ENCODE data around the gene HOXA2. TPM values are rescaled to one million over a fixed set of nuclear protein-coding genes. Genes with fewer than 3 reads are reported as not detected.

Gene HOXA2
- total RNA-seq, 1 donor from 2014 or later: 0.82 TPM

GRCh38 chr7:27112955-27113949, 10.8 kb upstream of the HOXA2 start:
- DNase-seq (ENCODE audit: extremely low read depth, low read depth, low spot score): no peak

DNA sequence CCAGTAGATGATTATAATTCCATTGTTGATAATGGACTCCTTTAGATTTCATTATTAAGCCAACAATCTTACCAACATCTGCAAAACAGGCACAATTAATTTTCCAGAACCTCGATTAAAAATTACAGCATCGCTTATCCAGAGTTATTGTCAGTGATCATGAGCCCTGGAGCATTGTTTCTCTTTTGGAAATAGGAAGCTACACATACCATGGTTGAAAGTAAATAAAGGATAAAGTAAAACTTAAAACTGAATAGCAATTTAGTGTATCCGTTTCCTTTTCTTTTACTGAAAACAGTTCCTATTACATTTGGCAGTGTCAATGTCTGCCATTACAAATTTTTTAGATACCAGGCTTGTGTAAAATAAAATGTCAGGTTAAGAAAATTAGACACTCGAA, 9.9 kb upstream of the HOXA2 start:
- DNase-seq (ENCODE audit: extremely low read depth, low read depth, low spot score): no peak

GRCh38 chr7:27111751-27112277, 9.3 kb upstream of the HOXA2 start:
- DNase-seq (ENCODE audit: extremely low read depth, low read depth, low spot score): no peak

DNA sequence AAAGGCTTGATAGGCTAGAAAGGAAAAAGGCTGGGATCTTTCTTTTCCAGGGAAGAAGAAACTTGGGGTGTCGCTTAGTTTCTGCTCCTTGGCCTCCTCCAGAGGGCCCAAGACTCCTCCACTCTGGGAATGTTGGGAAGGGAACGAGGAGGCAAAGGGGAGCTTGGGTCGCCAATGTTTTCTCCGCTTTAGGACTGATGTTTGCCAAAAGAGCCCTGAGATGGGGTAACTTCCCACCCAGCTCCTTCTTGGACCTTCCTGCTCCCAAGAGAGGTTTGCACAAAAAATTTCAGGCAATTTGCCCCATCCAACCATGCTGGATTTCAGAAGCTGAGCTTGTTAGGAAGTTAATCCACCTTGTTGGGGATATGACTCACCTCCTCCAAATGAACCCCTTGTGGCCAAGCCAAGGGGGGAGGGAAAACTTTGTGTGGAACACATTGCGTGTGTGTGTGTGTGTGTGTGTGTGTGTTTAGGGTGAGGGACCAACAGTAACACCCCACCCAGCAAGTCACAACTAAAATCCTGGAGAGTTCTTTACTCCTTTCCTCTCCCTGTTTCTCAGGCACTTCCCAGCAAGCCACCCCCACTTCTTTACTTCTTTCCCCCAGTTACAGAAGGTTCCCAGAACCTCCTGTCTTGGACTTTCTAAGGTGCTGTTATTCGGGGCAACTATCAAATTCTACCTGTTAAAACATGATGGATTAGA, 8.7 kb upstream of the HOXA2 start:
- no peak for DNase-seq (ENCODE audit: extremely low read depth, low read depth, low spot score)

- DNase-seq (ENCODE audit: extremely low read depth, low read depth, low spot score): no peak
Measured at GRCh38 chr7:27110186-27111031, 7.9 kb upstream of the HOXA2 start.

- DNase-seq (ENCODE audit: extremely low read depth, low read depth, low spot score): no peak
Measured at GRCh38 chr7:27109466-27110185, 7.1 kb upstream of the HOXA2 start.

GRCh38 chr7:27108390-27109127, 6.1 kb upstream of the HOXA2 start:
- no peak for DNase-seq (ENCODE audit: extremely low read depth, low read depth, low spot score)

DNA sequence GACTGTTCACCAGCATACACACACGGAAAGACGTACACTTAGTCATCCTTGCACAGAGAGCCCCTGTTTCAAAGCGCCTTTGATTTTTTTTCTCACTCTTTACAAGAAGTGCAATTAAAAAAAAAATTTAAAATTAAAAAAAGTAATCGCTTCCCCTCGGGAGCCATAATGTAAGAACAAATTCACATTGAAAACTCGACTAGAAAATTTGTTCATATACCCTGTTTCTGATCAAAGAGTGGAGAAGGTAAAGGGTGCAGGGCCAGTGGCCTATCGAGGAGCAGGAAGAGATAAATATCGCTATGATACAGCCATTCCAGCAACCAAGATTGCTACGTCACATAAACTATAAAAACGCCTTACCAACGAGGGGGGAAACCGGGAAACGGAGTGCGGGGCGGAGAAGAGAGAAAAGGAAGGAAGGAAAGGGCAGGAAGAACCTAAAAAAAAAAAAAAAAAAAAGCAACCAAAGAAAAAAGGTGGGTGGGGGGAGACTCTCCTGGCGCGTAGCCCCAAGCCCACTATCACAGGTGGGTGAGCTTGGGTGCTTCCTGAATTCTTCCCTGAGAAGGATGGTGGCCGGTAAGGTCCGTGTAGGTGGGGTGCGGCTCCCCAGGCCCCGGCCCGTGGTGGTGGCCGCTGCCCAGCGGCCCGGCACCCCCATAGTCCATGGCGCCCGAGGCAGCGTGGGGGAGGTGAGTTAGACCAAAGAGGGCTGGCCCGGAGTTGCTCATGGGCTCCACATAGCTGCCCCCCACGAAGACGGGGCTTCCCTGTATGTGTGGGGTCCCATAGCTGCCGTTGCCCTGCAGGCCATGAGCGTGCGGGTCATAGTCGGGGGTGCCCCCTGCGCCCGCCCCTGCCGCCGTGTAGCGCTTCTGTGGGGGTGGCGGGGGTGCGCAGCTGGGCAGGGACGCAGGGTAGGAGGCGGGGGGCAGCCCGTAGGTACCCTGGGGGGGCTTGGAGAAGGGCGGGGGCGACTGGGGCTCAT, 5.2 kb upstream of the HOXA2 start:
- DNase-seq (ENCODE audit: extremely low read depth, low read depth, low spot score): no peak

GRCh38 chr7:27106901-27107240, 4.4 kb upstream of the HOXA2 start:
- no peak for DNase-seq (ENCODE audit: extremely low read depth, low read depth, low spot score)

DNA sequence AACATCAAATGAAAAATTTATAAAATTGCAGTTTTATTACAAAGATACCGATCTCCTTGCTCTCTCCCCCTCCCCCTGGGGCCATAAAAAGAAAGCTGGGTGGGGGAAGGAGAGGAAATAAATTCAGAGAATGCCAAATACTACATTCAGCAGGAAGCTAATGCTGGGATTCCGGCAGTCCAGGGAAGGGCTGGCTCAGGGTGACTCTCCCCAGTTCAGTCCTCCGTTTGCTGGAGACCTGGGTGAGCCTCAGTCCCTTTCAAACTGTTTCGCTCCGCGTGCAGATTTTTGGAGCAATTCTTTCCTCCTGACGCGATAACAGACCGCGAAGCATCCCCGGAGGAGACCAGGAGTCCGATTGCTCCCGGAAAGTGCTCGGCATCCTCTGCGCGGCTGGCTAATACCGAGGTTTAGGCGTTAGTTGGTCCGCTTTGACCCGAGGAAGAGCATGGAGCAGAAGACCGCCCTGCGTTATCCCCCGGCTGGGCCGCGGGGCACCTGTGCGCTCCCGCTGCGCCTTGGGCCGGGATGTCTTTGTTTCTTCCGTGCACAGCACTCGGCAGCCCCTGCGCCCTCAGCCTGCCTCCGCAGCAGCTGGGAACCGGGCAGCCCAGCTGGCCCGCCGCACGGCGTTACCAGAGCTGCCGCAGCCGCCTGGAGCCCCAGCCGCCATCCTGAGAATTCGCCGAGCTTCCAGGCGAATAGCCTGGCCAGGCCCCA, 3.9 kb upstream of the HOXA2 start:
- no peak for DNase-seq (ENCODE audit: extremely low read depth, low read depth, low spot score)

DNA sequence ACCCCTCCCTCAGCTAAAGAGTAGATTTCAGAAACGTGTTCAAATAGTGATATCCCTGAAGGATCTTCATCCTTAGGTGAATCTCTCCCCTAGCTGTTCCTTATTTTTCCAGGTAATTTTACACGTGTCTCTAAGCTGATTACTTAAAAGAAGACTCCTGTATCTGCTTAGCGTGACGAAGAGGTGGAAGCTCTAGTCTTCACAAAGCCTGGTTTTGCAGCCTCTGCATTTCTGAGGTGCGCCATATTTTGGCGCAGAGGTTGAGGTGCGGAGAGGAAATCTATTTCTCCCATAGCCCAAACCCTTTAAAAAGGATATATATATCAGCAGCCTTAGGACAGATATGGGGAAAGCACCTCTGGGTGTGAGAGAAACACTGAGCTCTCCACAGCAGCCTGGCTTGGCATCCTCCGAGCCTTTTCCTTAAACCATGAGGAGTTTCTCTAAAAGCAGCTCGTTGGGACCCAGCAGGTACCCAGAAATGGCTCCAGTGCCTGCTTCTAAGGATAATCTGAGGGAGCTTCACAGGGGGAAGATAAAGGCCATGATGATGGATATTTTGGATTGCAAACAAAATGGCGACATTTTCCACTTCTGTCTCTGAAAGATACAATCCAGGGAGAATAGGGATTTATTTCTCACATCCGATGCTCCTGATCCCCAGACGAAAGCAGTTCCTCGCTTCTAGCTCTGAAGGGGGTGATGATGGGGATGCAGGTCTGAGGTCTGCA, 3.0 kb upstream of the HOXA2 start:
- DNase-seq (ENCODE audit: extremely low read depth, low read depth, low spot score): no peak

GRCh38 chr7:27104341-27105058, 2.0 kb upstream of the HOXA2 start:
- DNase-seq (ENCODE audit: extremely low read depth, low read depth, low spot score): no peak

- DNase-seq (ENCODE audit: extremely low read depth, low read depth, low spot score): no peak
Measured at GRCh38 chr7:27103489-27104226, 1.2 kb upstream of the HOXA2 start.

- DNase-seq (ENCODE audit: extremely low read depth, low read depth, low spot score): no peak
Measured at GRCh38 chr7:27101957-27102580, 414 bp downstream of the HOXA2 start.
